HG03280 (cell line): ENCODE results near the gene SERPINB5.
A peak's percentile ranks its signal among the peaks of the same experiment; 100 is the strongest.
"Not testable (repeated sequence)": the region's sequence is repeated elsewhere in the genome, so short reads cannot be mapped to it uniquely, and the experiment has no call there.

Experiments used
- ATAC-seq: cut with Tn5 transposase; IDR thresholded peaks from one replicate; pipeline ENCODE4 v1.9.1; 2021; ENCODE audit warnings: mild to moderate bottlenecking, moderate library complexity; ENCODE audit not compliant: unreplicated experiment

The SERPINB5 gene, protein sequence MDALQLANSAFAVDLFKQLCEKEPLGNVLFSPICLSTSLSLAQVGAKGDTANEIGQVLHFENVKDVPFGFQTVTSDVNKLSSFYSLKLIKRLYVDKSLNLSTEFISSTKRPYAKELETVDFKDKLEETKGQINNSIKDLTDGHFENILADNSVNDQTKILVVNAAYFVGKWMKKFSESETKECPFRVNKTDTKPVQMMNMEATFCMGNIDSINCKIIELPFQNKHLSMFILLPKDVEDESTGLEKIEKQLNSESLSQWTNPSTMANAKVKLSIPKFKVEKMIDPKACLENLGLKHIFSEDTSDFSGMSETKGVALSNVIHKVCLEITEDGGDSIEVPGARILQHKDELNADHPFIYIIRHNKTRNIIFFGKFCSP

GRCh38 chr18:63476668-63477067, at the start of gene SERPINB5:
Gene SERPINB5, plus strand, starts transcription at chr18:63476958. Its CDS starts 7,471 bp downstream, at chr18:63484429.
- no peak for ATAC-seq

DNA sequence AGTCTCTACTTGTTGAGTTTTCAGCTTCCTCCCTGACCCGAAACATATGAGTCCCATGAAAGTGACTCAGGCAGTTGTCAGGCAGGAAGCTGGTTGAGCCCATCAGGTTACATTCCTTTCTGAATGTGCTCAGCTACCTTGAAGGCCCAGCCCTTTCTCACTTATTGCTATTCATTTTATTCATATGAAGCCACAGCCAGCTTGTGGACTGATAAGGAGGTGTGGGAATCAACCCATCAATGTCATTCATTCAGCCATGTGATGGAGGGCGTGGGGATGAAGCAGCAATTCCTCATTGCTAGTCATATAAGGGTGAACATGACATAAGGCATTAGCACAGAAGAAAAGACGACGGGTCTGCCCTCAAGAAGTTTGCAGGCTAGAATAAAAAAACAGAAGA, 49.2 kb upstream of the SERPINB5 start:
- ATAC-seq, result no peak

DNA sequence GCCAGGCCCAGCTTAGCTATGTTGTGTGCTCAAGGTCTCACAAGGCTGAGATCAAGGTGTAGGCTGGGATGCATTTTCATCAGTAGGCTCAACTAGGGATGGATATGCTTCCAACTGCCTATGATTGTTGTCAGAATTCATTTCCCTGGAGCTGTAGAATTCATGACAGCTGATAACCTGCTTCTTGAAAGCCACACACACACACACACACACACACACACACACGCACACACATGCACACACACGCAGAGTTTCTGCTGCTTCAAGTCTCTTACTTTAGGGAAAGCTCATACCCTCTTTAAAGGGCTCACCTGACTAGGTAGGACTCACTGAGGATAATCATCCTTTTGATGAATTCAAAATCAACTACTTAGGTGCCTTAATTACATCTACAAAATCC, 46.2 kb upstream of the SERPINB5 start:
- ATAC-seq, result no peak

GRCh38 chr18:63431180-63431579, 45.6 kb upstream of the SERPINB5 start:
- no peak for ATAC-seq

DNA sequence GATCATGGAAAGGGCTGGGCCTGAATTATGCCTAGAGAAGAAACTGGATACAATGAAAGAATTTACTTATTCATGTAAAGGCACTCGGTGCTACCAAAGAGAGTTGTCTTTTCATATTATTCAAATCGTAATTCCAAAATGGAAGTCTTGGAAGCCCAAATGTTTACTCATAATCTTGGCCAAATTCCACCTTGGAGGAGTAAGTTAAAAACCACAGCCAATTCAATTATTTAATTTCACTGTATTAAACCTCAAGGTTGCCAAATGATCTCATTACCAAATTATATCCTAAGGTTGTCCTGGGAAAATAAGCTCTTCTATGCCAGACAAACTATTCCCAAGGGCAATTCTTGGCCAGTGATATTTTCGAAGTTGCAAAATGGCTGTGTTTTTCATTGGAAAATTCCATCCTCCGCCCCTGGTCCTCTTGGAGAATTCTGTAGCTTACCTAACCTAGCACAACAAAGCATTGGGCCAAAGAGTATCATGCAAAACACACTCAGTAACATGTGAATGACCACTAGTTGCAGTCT, 43.4 kb upstream of the SERPINB5 start:
- ATAC-seq, result no peak

DNA sequence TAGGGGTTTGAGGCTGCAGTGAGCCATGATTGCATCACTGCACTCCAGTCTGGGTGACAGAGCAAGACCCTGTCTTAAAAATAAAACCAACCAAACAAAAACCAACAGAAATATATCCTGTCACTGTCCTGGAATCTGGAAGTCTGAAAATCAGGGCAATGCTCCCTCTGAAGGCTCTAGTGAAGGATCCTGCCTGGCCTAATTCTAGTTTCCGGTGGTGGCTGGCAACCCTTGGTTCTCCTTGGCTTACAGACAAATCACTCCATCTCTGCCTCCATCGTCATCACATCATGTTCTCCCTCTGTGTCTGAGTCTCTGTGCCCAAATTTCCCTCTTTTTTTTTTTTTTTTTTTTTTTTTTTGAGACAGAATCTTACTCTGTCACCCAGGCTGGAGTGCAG, 38.6 kb upstream of the SERPINB5 start:
- ATAC-seq, result no peak

DNA sequence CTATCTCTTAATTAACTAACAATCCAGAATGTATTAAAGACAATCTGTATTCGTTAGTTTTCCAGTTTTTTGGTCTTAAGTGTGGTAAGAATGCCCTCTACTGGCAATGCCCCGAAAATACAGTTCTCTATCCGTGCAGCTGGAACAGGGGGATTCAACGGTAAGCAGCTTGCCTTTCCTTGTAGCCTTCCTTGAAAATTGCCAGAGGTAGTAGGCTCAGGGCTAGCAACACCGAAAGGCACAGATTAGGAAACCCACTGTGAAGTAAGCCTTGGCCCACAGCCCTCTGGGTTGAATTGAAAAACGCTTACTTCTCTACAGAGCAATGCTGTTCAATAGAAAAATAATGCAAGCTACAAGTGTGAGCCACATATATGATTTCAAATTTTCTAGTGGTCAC, 37.4 kb upstream of the SERPINB5 start:
- no peak for ATAC-seq

GRCh38 chr18:63440219-63440618, 36.5 kb upstream of the SERPINB5 start:
- no peak for ATAC-seq

DNA sequence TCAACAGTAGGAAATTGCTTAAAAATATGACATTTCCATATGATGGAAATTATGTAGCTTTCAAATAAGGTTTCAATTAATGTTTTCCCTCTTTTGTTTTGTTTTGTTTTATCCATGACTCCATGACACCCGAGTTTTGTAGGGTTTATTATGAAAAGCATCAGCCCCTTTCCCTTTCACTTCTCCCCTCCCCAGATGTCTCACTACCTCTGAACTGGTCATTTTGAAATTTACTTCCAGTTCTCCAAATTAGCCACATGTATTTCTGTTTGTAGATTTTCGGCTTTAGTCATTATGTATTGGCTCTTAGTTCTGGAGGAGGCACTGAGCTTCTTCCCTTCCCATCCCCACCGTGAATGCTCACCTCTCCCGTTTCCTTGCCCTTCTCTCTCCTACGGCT, 35.9 kb upstream of the SERPINB5 start:
- ATAC-seq, result peak; percentile 45

GRCh38 chr18:63443829-63444228, 32.9 kb upstream of the SERPINB5 start:
- no peak for ATAC-seq

DNA sequence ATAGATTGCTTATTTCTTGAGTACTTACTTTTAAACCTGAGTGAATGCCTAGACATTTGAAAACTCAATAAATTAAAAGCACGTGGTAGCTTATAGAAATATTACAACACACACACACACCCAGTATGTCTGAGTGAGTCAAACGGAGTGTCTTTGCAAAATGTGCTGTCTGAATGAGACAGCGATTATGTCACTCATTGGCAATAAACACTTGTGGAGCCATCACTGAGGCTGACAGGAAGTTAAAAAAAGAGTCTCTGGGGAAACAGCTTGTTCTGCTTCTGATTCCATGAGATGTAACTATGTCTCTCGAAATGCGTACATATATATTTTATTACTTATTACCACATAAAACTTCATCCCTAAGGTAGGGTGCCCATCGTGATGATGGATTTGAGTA, 32.2 kb upstream of the SERPINB5 start:
- no peak for ATAC-seq

- ATAC-seq, result no peak
Measured at GRCh38 chr18:63445037-63445436, 31.7 kb upstream of the SERPINB5 start.

DNA sequence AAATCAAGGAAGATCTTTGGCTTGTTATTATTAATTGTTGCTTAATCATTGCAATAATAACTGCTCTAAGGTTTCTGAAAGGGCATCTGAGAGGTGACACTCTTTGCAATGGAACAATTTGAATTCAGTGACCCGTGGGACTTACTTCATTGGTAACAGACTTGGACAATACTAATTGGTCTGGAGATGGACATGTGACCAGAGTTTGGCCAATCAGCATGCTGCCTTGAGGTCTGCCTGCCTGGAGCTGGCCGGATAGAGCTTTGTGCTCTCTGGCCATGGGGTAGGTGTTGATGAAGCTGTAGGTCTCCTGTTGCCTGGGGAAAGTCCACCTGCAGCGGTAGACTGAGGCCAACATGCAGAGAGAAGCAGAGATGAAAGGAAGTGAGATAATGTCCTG, 30.5 kb upstream of the SERPINB5 start:
- ATAC-seq, result no peak

DNA sequence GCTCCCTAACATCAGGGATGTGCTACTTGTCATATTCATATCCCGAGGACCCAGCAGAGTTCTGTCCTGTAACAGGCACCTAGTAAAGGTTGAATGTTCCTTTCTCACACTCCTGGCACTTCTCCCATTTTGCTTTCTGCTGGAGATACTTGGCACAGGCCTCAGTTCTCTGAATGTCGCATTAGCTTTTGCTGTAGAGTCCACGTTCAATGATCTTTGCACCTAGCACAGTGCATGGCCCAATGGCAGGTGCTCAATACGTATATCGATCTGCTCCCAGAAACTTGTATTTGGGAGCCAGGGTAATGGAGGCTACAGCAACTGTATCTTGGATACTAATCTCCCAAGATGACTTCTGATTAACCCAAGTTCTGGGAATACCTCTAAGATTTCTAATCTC, 29.7 kb upstream of the SERPINB5 start:
- ATAC-seq, result no peak

DNA sequence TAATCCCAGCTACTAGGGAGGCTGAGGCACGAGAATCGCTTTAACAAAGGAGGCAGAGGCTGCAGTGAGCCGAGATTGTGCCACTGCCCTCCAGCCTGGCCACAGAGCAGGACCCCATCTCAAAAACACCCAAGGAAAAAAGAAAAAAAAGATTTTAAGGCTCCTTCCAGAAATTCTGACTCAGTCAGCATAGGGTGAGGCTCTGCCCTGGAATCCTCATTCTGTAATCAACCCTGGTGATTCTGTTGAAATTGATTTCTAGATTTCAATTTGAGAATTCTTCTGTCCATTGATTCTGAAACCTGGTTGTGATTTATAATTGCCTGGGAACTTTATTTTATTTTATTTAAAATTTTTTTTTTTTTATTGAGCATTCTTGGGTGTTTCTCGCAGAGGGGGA, 27.3 kb upstream of the SERPINB5 start:
- ATAC-seq, result no peak

DNA sequence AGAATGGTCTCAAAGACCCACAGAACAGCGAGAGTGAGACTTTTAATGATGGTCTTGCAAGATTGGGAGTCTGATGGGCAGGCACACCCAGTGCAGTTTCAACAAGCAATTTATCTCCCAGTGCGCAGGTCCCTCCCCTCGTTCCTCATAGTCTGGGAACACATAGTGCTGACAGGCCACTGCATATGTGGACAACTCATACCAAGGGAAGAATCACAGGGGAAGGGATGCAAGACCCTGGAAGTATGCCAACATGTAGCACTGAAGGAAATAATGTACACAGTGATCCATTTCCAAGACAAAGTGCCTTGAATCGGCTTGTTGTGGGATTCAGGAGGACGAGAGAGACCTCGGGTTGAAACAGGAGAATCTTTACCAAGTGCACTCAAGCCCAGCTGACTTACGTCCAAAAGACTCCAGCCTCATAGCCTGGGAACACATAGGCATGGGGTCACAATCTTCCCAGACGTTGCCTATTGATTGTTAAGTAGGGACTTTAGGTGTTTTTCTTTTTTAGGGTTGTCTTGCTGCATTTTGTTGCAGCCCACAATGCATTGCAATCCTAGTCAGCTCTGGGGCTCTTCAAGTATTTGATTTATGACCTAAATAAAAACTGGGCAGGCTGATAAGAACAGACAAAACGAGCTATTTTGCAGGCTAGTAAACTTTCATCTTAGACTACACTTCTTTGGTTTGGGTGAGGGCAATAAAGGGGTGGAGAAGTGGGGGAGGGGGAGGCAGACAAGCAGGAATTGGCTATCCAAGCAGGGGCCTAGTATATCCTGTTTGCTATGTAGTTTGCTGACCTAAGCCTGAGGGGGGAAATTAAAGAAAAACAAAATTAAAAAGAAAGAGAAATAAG, 24.7 kb upstream of the SERPINB5 start:
- no peak for ATAC-seq

GRCh38 chr18:63452751-63453150, 24.0 kb upstream of the SERPINB5 start:
- ATAC-seq, result not testable (repeated sequence)

GRCh38 chr18:63454497-63454896, 22.3 kb upstream of the SERPINB5 start:
- ATAC-seq, result no peak

DNA sequence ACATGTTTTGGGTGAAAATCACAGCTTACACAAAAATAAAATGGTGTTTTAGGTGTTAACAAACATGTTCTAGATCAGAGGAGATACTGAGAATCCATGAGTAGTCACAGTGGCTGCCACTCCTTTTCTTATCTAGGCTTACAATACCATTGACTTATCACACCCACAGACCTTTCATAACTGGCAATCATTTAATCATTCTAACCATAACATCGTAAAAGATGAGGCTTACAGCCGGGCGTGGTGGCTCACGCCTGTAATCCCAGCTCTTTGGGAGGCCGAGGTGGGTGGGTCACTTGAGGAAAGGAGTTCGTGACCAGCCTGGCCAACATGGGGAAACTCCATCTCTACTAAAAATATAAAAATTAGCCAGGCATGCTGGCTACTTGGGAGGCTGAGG, 18.8 kb upstream of the SERPINB5 start:
- no peak for ATAC-seq

- no peak for ATAC-seq
Measured at GRCh38 chr18:63460414-63460813, 16.3 kb upstream of the SERPINB5 start.

GRCh38 chr18:63464434-63464833, 12.3 kb upstream of the SERPINB5 start:
- no peak for ATAC-seq

DNA sequence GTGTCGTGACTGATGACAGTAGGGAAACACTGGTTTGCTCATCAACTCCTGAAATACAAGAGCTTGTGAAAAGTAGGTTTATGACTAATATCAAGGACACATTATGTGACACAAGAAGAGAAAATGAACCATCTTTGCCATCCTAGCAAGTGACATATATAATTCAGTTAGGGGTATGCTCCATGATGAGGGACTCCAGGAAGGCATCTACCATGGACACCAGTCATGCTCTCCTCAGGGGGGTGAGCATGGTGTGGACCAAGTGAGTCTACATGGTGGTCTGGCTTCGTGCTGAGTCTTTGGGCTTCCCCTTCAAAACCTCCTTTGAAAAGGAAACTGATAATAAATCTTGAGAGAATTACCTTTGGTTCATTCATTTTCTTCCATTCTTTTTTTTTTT, 11.7 kb upstream of the SERPINB5 start:
- ATAC-seq, result no peak
